ENCODE data around the gene DSCAML1. TPM values are rescaled to one million over a fixed set of nuclear protein-coding genes. Genes with fewer than 3 reads are reported as not detected.

DSCAML1 gene
- total RNA-seq, 4 donors from 2014 or later, result 0.20 to 1.1 (median 0.36) TPM

DNA sequence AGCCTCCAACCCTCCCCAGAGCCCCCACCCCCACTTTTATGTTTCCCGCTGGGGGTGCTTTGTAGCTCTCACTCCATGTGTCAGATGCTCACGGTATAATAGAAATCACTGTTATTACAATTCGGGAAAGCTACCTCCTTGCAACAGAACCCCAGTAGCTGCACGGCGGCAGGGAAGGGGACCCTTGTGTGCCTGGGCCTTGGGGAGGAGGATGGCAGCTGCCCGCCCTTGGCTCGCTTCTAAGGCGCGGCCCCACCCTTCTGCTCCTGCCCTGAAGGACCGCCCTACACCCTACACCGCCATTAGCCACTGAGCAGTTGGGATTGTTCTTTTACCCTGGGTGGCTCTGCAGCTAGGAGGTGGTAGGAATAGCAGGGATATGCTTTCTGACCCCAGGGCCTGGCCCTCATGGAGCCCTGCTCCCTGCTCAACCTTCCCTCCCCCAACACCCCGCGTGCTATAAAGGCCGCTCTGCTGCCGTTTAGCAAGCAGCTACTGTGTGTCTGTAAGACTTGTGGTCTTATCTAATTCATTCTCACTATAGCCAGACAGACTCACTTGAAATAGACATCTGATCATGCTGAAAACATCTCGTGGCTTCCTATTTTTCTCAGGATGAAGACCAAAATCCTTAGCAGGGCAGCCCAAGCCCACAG, 249.7 kb downstream of the DSCAML1 start:
- TF ChIP-seq CTCF (IDR thresholded peaks at IDR 0.05) (no peak), EP300 (IDR thresholded peaks at IDR 0.05) (no peak), POLR2A (IDR thresholded peaks at IDR 0.05) (no peak)
- H3K36me3 ChIP-seq, result no peaks in the 10 kb centered on the region
- H3K4me3 ChIP-seq, result no peak overlapping the region
- H3K27ac ChIP-seq, result no peak overlapping the region
- H3K4me1 ChIP-seq, result no peaks in the 10 kb centered on the region
- peaks cover 0 to 7% of the 10 kb centered on the region in 2 donors for H3K27me3 ChIP-seq
- no peak for DNase-seq (ENCODE audit: low spot score in 2 of 2)
- 44 to 57% methylated on average over 11 to 16 of the region's 16 CpGs for WGBS, 2 donors
- peaks cover 0 to 4% (median 0%) of the 10 kb centered on the region in 4 donors for H3K9me3 ChIP-seq

DNA sequence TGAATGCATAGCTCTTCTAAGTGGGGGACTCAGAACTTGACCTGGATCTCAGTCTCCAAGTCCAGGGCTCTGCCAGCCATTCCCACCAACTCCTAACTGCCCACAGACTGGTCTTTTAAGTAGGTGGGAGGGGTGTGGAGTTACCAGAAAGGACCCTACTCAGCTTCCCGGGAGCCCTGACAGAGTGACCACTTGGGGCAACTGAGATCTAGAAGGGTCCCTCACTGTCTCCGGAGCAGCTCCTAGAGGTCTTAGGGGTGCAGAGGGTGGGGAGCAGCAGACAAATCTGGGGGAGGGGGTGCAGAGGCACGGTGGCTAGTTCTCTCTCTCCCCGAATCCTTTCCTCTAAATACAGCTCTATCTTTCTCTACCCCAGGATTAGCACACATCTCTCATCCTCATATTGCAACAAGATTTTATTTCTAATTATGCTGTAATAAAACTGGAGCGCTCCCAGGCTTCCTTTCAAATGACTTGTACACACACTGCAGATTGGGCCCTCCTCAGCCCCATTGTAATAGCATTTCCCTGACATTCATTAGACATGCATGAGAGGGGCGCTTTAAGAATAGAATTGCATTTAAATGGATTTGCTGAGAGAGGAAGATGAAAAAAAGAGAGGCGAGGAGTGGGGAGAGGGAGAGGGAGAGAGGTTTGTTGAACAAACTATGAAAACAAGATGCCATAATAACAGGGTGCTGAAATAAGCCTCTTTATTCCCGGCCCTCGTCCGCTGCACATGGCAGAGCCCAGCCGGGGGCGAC, 250.4 kb downstream of the DSCAML1 start:
- Histone ChIP-seq H3K36me3 (no peaks in the 10 kb centered on the region), H3K27me3 (peaks cover 0 to 7% of the 10 kb centered on the region in 2 donors), H3K4me1 (no peaks in the 10 kb centered on the region), H3K9me3 (peaks cover 0 to 4% (median 0%) of the 10 kb centered on the region in 4 donors), H3K4me3 (no peak overlapping the region), H3K27ac (no peak overlapping the region)
- DNase-seq (ENCODE audit: low spot score in 2 of 2), result no peak
- WGBS, 2 donors, result 48 to 53% methylated on average over 12 of the region's 12 CpGs
- no peak for TF ChIP-seq POLR2A (IDR thresholded peaks at IDR 0.05)

- 80 to 88% methylated on average over 12 of the region's 12 CpGs for WGBS, 2 donors
- H3K27me3 ChIP-seq, result peaks cover 0 to 7% of the 10 kb centered on the region in 2 donors
- no peak for TF ChIP-seq POLR2A (IDR thresholded peaks at IDR 0.05)
- no peak for TF ChIP-seq EP300 (IDR thresholded peaks at IDR 0.05)
- TF ChIP-seq CTCF (IDR thresholded peaks at IDR 0.05), result no peak
- H3K27ac ChIP-seq, result no peak overlapping the region
- H3K9me3 ChIP-seq, result peaks cover 0 to 4% (median 0%) of the 10 kb centered on the region in 4 donors
- DNase-seq (ENCODE audit: low spot score in 2 of 2), result no peak
- H3K4me1 ChIP-seq, result no peaks in the 10 kb centered on the region
- no peaks in the 10 kb centered on the region for H3K36me3 ChIP-seq
- no peak overlapping the region for H3K4me3 ChIP-seq
Measured at GRCh38 chr11:117545706-117546105, 251.3 kb downstream of the DSCAML1 start.

GRCh38 chr11:117544130-117544800, 252.8 kb downstream of the DSCAML1 start:
- Histone ChIP-seq H3K4me1 (no peaks in the 10 kb centered on the region), H3K36me3 (no peaks in the 10 kb centered on the region), H3K27me3 (peaks cover 0 to 7% of the 10 kb centered on the region in 2 donors), H3K9me3 (peaks cover 0 to 4% (median 0%) of the 10 kb centered on the region in 4 donors), H3K27ac (no peak overlapping the region), H3K4me3 (no peak overlapping the region)
- WGBS, 2 donors, result 84 to 86% methylated on average over 6 of the region's 6 CpGs
- TF ChIP-seq POLR2A (IDR thresholded peaks at IDR 0.05), result no peak
- no peak for TF ChIP-seq CTCF (IDR thresholded peaks at IDR 0.05)
- TF ChIP-seq EP300 (IDR thresholded peaks at IDR 0.05), result no peak
- DNase-seq (ENCODE audit: low spot score in 2 of 2), result no peak

DNA sequence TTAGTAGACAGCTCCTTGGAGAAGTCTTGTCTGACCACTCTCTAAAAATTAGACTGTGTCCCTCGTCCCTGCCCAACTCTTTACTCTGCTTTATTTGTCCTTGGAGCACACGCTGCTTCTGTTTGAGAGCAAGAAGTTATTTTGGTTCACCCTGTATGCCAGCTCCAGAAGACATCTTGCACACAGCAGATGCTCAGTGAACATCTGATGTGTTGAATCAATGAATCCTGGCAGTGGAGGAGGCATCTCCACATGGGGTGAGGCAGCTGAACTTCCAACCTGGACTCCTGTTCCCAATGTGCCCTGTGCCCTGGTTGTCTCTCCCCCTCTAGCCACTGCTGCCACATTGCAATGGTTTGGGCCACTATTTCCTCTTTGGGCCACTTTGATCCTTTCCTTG, 255.8 kb downstream of the DSCAML1 start:
- Histone ChIP-seq H3K4me1 (no peaks in the 10 kb centered on the region), H3K4me3 (no peak overlapping the region), H3K27ac (no peak overlapping the region), H3K9me3 (peaks cover 0 to 4% (median 0%) of the 10 kb centered on the region in 4 donors), H3K36me3 (no peaks in the 10 kb centered on the region), H3K27me3 (peaks cover 0 to 6% of the 10 kb centered on the region in 2 donors)
- TF ChIP-seq CTCF (IDR thresholded peaks at IDR 0.05), result no peak
- no peak for TF ChIP-seq EP300 (IDR thresholded peaks at IDR 0.05)
- TF ChIP-seq POLR2A (IDR thresholded peaks at IDR 0.05), result no peak
- no peak for DNase-seq (ENCODE audit: low spot score in 2 of 2)
- WGBS, 2 donors, result 69 to 74% methylated on average over 2 of the region's 2 CpGs

All from tibial nerve (tissue), 4 donors.